ENCODE data around the gene CNIH3.
"Not testable (repeated sequence)": the region's sequence is repeated elsewhere in the genome, so short reads cannot be mapped to it uniquely, and the experiment has no call there.

The CNIH3 gene

DNA sequence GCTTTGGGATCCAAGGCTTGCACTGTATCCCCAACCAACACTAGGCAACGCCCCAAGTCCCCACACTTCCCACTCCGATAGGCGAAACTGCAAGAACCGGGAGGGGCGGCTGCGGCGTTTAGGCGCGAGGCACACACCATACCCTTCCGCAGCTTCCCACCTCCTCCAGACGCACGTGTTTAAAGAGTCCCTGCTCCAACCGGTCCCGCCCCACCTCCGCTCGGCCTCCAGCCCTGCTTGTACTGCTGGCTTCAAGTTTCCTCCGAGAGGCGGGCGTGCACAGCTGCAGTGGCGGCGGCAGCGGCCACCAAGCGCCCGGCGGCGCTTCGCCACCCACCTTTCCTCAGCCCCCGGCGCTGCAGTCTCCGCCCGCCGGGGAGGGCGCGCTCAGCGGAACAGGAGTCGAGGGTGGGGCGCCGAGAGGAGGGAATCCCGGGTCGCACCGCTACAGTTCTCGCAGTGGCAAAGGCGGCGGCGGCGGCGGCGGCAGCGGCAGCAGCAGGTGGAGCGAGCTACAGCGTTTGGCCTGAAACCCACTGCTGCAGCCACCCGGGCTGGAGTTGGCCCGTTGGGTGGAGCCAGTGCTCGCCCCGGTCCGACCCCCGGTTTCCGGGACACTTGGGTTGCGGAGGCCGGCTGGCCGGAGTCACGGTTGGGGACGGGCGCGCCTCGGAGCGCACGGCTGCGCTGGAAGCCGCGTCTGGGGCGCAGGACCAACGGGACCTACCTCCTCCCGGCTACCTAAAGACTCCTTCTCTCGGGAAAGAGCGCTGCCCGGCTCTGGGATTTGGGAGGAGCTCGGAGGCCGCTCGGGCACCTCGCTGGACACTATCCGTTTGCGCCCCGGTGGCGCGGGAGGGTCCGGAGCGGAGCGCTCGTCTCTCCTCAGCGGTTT, at the start of gene CNIH3:
Gene CNIH3 (plus strand): TSS at position 457 of the 895 bp plus-strand sequence. CDS start 858 bp downstream, outside the sequence.
- peak within 1 kb of the TSS; percentile 82 for H3K4me3 Mint-ChIP-seq
- no peaks in the 10 kb centered on the region for H3K9me3 Mint-ChIP-seq
- H3K27me3 Mint-ChIP-seq (ENCODE audit: low read depth, poor library complexity) = peaks cover 78% of the 10 kb centered on the region
- peaks cover 20% of the 10 kb centered on the region for H3K4me1 Mint-ChIP-seq
- H3K36me3 Mint-ChIP-seq (ENCODE audit: low read depth) = no peaks in the 10 kb centered on the region
- DNase-seq = peak; percentile 84
- TF ChIP-seq, protein P1, sequence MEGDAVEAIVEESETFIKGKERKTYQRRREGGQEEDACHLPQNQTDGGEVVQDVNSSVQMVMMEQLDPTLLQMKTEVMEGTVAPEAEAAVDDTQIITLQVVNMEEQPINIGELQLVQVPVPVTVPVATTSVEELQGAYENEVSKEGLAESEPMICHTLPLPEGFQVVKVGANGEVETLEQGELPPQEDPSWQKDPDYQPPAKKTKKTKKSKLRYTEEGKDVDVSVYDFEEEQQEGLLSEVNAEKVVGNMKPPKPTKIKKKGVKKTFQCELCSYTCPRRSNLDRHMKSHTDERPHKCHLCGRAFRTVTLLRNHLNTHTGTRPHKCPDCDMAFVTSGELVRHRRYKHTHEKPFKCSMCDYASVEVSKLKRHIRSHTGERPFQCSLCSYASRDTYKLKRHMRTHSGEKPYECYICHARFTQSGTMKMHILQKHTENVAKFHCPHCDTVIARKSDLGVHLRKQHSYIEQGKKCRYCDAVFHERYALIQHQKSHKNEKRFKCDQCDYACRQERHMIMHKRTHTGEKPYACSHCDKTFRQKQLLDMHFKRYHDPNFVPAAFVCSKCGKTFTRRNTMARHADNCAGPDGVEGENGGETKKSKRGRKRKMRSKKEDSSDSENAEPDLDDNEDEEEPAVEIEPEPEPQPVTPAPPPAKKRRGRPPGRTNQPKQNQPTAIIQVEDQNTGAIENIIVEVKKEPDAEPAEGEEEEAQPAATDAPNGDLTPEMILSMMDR (IDR thresholded peaks at IDR 0.05) = no peak
- no peak within 1 kb of the TSS for H3K27ac Mint-ChIP-seq

- not testable (repeated sequence) for H3K9me3 Mint-ChIP-seq; H3K4me3 Mint-ChIP-seq; H3K27ac Mint-ChIP-seq; DNase-seq; H3K36me3 Mint-ChIP-seq (ENCODE audit: low read depth); H3K27me3 Mint-ChIP-seq (ENCODE audit: low read depth, poor library complexity)
- peaks cover 14% of the 10 kb centered on the region for H3K4me1 Mint-ChIP-seq
Observed at GRCh38 chr1:224566492-224566891, 49.6 kb upstream of the CNIH3 start.

DNA sequence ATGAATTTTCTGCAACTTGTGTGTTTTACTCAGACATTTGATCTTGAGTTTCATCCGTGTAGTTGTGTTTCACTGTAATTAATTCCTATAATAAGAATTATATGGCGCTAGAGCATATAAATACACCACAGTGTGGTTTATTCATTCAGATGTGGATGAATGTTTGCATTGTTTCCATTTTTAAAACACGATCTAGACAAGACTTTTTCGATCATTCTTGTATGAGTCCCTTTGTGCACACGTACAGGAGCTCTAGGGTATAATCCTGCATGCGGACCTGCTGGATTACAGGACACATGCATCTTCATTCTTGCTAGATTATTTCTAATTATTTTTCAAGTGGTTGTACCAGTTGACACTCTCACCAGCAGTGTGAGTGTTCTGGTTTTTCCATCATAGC, 46.8 kb upstream of the CNIH3 start:
- no peaks in the 10 kb centered on the region for H3K27me3 Mint-ChIP-seq (ENCODE audit: low read depth, poor library complexity)

DNA sequence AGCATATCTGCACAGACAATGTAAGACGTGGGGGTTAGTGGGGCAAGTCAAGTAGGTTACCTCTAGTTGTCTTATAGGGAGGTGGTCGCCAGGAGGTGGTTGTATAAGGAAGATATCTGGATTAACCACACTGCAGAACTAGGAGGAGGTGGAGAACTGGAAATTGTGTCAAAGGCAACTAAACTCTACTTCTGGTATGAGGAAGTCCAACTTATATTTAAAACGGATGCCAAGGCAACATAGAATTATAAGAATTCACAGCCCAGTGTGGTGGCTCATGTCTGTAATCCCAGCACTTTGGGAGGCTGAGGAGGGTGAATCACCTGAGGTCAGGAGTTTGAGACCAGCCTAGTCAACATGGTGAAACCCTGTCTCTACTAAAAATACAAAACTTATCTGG, 44.1 kb upstream of the CNIH3 start:
- not testable (repeated sequence) for DNase-seq; H3K27ac Mint-ChIP-seq; H3K27me3 Mint-ChIP-seq (ENCODE audit: low read depth, poor library complexity); H3K4me3 Mint-ChIP-seq; H3K4me1 Mint-ChIP-seq
- peaks cover 13% of the 10 kb centered on the region for H3K9me3 Mint-ChIP-seq
- H3K36me3 Mint-ChIP-seq (ENCODE audit: low read depth) = peaks cover 10% of the 10 kb centered on the region

More for the DNA sequence above, 46.8 kb upstream of the CNIH3 start:
- Mint-ChIP-seq H3K4me3 (no peak overlapping the region), H3K36me3 (ENCODE audit: low read depth) (no peaks in the 10 kb centered on the region), H3K27ac (no peak overlapping the region), H3K9me3 (no peaks in the 10 kb centered on the region), H3K4me1 (peaks cover 14% of the 10 kb centered on the region)
- TF ChIP-seq, protein P1 (IDR thresholded peaks at IDR 0.05) = no peak
- DNase-seq = no peak

DNA sequence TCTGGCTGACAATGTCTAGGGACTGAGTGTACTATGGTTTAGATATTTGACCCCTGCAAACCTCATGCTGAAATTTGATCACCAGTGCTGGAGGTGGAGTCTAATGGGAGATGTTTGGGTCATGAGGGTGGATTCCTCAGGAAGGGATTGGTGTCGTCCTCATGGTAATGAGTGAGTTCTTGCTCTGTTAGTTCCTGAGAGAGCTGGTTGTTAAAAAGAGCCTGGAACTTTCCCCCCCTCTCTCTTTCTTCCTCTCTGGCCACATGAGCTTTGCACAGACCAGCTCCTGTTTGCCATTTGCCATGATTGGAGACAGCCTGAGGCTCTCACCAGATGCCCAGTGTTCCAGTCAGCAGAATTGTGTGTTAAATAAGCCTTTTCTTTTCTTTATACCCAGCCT, 36.6 kb upstream of the CNIH3 start:
- peaks cover 3% of the 10 kb centered on the region for H3K27me3 Mint-ChIP-seq (ENCODE audit: low read depth, poor library complexity)
- H3K36me3 Mint-ChIP-seq (ENCODE audit: low read depth) = peaks cover 24% of the 10 kb centered on the region
- TF ChIP-seq, protein P1 (IDR thresholded peaks at IDR 0.05) = no peak
- DNase-seq = no peak
- peaks cover 14% of the 10 kb centered on the region for H3K4me1 Mint-ChIP-seq
- H3K27ac Mint-ChIP-seq = peak overlapping the region; percentile 95
- peaks cover 32% of the 10 kb centered on the region for H3K9me3 Mint-ChIP-seq
- H3K4me3 Mint-ChIP-seq = no peak overlapping the region

DNA sequence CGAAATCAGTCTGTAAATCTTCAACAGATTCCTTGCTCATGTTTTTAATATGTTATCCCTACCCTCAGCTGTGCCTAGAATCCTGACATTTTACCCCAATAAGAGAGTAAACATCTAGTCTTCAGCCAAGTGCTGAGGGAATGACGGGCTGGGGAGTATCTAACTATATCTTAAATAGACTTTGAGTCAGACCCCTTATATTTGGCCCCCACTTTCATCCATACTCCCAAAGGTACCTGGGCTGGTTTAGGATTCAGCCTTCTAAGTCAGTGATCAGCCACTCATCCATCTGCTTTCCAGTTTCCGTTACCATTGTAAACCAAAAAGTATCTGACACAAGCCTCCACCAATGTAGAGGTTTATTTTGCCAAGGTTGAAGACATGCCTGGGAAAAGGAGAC, 36.1 kb upstream of the CNIH3 start:
- Mint-ChIP-seq H3K9me3 (peaks cover 35% of the 10 kb centered on the region), H3K4me3 (no peak overlapping the region), H3K27me3 (ENCODE audit: low read depth, poor library complexity) (peaks cover 3% of the 10 kb centered on the region), H3K27ac (no peak overlapping the region), H3K4me1 (peaks cover 14% of the 10 kb centered on the region), H3K36me3 (ENCODE audit: low read depth) (peaks cover 27% of the 10 kb centered on the region)
- no peak for DNase-seq
- TF ChIP-seq, protein P1 (IDR thresholded peaks at IDR 0.05) = no peak

DNA sequence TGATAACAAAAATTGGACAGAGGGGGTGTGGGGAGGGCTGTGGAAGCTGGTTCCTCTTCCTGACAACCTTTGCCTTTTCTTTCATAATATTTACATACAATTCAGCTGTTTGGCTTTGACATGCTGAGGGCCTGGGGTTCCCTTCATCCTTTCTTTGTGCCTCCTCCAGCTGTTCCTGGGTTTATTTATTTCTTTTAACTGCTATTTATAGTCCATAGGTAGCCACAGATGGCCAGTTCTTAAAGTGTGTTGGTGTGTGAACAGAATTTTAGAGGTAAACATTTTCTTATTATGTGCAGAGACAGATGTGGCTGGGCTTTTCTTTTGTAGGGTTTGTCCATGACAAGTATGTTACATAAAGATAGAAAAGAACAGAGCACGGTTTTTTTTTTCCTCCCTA, 34.1 kb upstream of the CNIH3 start:
- Mint-ChIP-seq H3K36me3 (ENCODE audit: low read depth) (peaks cover 19% of the 10 kb centered on the region), H3K4me3 (no peak overlapping the region), H3K4me1 (peaks cover 14% of the 10 kb centered on the region), H3K9me3 (peaks cover 23% of the 10 kb centered on the region), H3K27ac (no peak overlapping the region), H3K27me3 (ENCODE audit: low read depth, poor library complexity) (peaks cover 3% of the 10 kb centered on the region)
- TF ChIP-seq, protein P1 (IDR thresholded peaks at IDR 0.05) = no peak
- DNase-seq = no peak

Measured in nephron progenitor cell (in vitro differentiated cells).